Adrenal gland (tissue), 19 donors: ENCODE results near the gene PRX. TPM values are rescaled to one million over a fixed set of nuclear protein-coding genes. Genes with fewer than 3 reads are reported as not detected.

Experiments
- DNase-seq, 7 donors: peaks; one replicate each; pipeline ENCODE4 v3.0.0-alpha.2; 2019 to 2020
- H3K27ac ChIP-seq, 5 donors: fragments of 200-600 bp; sonication (generic) in 4 of 5; 1 replicate in 3 of 5; 2 replicates in 2 of 5; pipeline versions ENCODE4 v1.5.1 to v1.8.0; 2016 to 2020; ENCODE audit warnings: mild to moderate bottlenecking in 1 of 5
- H3K27me3 ChIP-seq: fragments of 200-600 bp; 2 replicates; pipeline ENCODE4 v1.8.0; 2021
- H3K36me3 ChIP-seq, 2 donors: fragments of 200-600 bp; replicated peaks in 1 of 2; 1 replicate in 1 of 2; 2 replicates in 1 of 2; pipeline versions ENCODE4 v1.5.1 to v1.8.0; 2018 to 2022
- H3K4me1 ChIP-seq, 2 donors: fragments of 200-600 bp; replicated peaks in 1 of 2; 1 replicate in 1 of 2; 2 replicates in 1 of 2; pipeline versions ENCODE4 v1.5.1 to v1.8.0; 2018 to 2021
- H3K4me3 ChIP-seq, 4 donors: fragments of 200-600 bp; sonication (generic) in 3 of 4; one replicate each; pipeline ENCODE4 v1.5.1; 2016 to 2018
- H3K9me3 ChIP-seq, 3 donors: fragments of 200-600 bp; sonication (generic) in 1 of 3; replicated peaks in 1 of 3; 1 replicate in 2 of 3; 2 replicates in 1 of 3; pipeline versions ENCODE4 v1.5.1 to v1.8.0; 2016 to 2021
- POLR2A ChIP-seq, 2 donors: fragments of 450-650 bp; IDR thresholded peaks; one replicate each; pipeline ENCODE4 v1.6.1; 2017; ENCODE audit warnings: antibody characterized with exemption in 2 of 2, mild to moderate bottlenecking in 2 of 2, moderate library complexity in 1 of 2
- WGBS, 4 donors: extraction: QIAGEN DNeasy Blood & Tissue Kit in 2 of 4; methylation state at CpG; one replicate each; pipeline versions ENCODE4 v1.1.5 to v1.1.7; 2013 to 2017; 5-methylcytosine and 5-hydroxymethylcytosine counted together
- intact Hi-C, 2 donors: fragments of 100-400 bp; cut with DNase I; formaldehyde crosslinking; loops; one replicate each; pipeline versions ENCODE4 v1.14.1 to v1.15.0; 2022 to 2023
- long read RNA-seq, 10 donors: library from polyadenylated mRNA in 3 of 10; unstranded in 2 of 10; stranded (forward) in 1 of 10; transcript quantifications; one replicate each; pipeline ENCODE4 v2.0.0 and lab custom pipeline, GENCODE V29; 2021 to 2026
- polyA plus RNA-seq, 3 donors: library from polyadenylated mRNA; stranded (reverse); fragments of 200-250 nt in 2 of 3; fragments of 350-450 nt in 1 of 3; fragmentation: Illumina TruSeq in 1 of 3; extraction: RNeasy Lipid Tissue Mini Kit (QIAGEN cat#74804) in 1 of 3; gene quantifications; one replicate each; pipeline ENCODE4 v1.2.3, GENCODE V29; 2013 to 2014
- total RNA-seq, 9 donors: library from RNA; depleted of rRNA in 4 of 9; stranded (reverse); fragments of >200 nt in 4 of 9; fragments of 120-200 nt in 1 of 9; fragmentation: NEBNext Ultra II Directional in 1 of 9; extraction: Animal tissue kit (Norgen Biotek cat#: 25700) in 1 of 9; gene quantifications; one replicate each; pipeline versions ENCODE4 v1.1.0 to v1.2.4, GENCODE V29; 2013 to 2023
- TF ChIP-seq, protein P1 (sequence below), 6 experiments: fragments of 450-650 bp in 4 of 6; fragments of 200-600 bp in 2 of 6; sonication (generic) in 1 of 6; IDR thresholded peaks; 1 replicate in 5 of 6; 2 replicates in 1 of 6; pipeline versions ENCODE4 v1.5.1 to v1.8.0; 2016 to 2021; ENCODE audit warnings: antibody characterized with exemption in 6 of 6, mild to moderate bottlenecking in 2 of 6, moderate library complexity in 1 of 6
- donor health status: healthy with polysubstance abuse.
- donor health status: Bipolar disorder and iron deficiency.
- donor health status: DM: yes; HTN: yes; CAD: no.
- donor health status: DM: no; HTN: no; CAD: no.
- donor health status: DM: no; HTN: no; CAD: no.
- donor health status: DM: yes; HTN: yes; CAD: no.

Gene PRX, protein sequence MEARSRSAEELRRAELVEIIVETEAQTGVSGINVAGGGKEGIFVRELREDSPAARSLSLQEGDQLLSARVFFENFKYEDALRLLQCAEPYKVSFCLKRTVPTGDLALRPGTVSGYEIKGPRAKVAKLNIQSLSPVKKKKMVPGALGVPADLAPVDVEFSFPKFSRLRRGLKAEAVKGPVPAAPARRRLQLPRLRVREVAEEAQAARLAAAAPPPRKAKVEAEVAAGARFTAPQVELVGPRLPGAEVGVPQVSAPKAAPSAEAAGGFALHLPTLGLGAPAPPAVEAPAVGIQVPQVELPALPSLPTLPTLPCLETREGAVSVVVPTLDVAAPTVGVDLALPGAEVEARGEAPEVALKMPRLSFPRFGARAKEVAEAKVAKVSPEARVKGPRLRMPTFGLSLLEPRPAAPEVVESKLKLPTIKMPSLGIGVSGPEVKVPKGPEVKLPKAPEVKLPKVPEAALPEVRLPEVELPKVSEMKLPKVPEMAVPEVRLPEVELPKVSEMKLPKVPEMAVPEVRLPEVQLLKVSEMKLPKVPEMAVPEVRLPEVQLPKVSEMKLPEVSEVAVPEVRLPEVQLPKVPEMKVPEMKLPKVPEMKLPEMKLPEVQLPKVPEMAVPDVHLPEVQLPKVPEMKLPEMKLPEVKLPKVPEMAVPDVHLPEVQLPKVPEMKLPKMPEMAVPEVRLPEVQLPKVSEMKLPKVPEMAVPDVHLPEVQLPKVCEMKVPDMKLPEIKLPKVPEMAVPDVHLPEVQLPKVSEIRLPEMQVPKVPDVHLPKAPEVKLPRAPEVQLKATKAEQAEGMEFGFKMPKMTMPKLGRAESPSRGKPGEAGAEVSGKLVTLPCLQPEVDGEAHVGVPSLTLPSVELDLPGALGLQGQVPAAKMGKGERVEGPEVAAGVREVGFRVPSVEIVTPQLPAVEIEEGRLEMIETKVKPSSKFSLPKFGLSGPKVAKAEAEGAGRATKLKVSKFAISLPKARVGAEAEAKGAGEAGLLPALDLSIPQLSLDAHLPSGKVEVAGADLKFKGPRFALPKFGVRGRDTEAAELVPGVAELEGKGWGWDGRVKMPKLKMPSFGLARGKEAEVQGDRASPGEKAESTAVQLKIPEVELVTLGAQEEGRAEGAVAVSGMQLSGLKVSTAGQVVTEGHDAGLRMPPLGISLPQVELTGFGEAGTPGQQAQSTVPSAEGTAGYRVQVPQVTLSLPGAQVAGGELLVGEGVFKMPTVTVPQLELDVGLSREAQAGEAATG (N-terminal part only)
- 10 to 100 TPM in 5 of 9 donors, 1 to 10 TPM in 4; 5.4 to 12.8 (median 10.4) TPM for total RNA-seq
- 1 to 10 TPM; 3.2 to 6.6 (median 3.9) TPM for polyA plus RNA-seq
- long read RNA-seq, donor 1: 0 reads
- long read RNA-seq, donor 2: 0 reads
- long read RNA-seq, donor 3: 0 reads
- long read RNA-seq, donor 4, partial matches to known transcripts: 0 of 3 reads
- long read RNA-seq, donor 4, other reads (novel, unspliced or antisense): 3 of 3 reads
- long read RNA-seq, donor 5, full-length matches to known transcripts: 2 of 24 reads
- long read RNA-seq, donor 5, partial matches to known transcripts: 22 of 24 reads
- long read RNA-seq, donor 5, other reads (novel, unspliced or antisense): 0 of 24 reads
- long read RNA-seq, donor 6, partial matches to known transcripts: 0 of 1 reads
- long read RNA-seq, donor 6, other reads (novel, unspliced or antisense): 1 of 1 reads
- long read RNA-seq, donor 7: 0 reads
- long read RNA-seq, donor 8, full-length matches to known transcripts: 1 of 1 reads
- long read RNA-seq, donor 8, partial matches to known transcripts: 0 of 1 reads
- long read RNA-seq, donor 8, other reads (novel, unspliced or antisense): 0 of 1 reads
- long read RNA-seq, donor 9: 0 reads
- long read RNA-seq, donor 10: 0 reads

DNA sequence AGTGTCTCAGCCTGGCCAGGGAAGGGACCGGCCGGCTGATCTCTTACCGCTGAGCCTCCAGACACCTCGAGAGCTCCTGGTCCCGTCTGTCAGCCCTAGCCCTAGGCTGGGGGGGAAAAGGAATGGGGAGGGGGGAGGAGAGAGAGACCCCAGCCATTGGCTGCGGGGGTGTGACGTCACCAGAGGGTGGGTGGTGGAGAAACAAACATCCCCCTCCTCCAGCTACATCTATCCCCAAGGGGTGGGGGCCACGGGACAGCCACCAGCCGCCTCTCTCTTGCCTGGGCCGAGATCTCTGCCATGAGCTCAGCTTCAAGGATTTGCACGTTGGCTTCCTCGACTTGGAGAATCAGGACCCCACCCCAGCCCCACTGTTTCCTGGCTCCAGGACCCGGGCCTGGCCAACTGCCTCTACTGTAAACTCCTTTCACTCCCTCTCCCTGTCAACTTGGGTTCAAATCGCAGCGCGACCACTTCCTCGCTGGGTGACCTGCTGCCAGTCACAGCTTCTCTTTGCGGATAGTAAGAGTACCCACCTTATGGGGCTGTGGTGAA lies at the start of gene PRX:
Gene PRX, minus strand, starts transcription at position 88 of the 555 bp plus-strand sequence. CDS start 5,446 bp downstream, outside the sequence.
- H3K4me3 ChIP-seq: no peak within 1 kb of the TSS
- DNase-seq: no peak
- no peaks in the 10 kb centered on the region for H3K36me3 ChIP-seq
- WGBS, 4 donors: 47 to 69% (median 51%) methylated on average over 11 to 18 of the region's 18 CpGs
- H3K9me3 ChIP-seq: no peaks in the 10 kb centered on the region
- intact Hi-C loops: no loop called here
- no peak for TF ChIP-seq POLR2A (IDR thresholded peaks at IDR 0.05)
- TF ChIP-seq, protein P1, sequence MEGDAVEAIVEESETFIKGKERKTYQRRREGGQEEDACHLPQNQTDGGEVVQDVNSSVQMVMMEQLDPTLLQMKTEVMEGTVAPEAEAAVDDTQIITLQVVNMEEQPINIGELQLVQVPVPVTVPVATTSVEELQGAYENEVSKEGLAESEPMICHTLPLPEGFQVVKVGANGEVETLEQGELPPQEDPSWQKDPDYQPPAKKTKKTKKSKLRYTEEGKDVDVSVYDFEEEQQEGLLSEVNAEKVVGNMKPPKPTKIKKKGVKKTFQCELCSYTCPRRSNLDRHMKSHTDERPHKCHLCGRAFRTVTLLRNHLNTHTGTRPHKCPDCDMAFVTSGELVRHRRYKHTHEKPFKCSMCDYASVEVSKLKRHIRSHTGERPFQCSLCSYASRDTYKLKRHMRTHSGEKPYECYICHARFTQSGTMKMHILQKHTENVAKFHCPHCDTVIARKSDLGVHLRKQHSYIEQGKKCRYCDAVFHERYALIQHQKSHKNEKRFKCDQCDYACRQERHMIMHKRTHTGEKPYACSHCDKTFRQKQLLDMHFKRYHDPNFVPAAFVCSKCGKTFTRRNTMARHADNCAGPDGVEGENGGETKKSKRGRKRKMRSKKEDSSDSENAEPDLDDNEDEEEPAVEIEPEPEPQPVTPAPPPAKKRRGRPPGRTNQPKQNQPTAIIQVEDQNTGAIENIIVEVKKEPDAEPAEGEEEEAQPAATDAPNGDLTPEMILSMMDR (IDR thresholded peaks at IDR 0.05): no peak
- H3K27me3 ChIP-seq: no peaks in the 10 kb centered on the region
- H3K4me1 ChIP-seq: peaks cover 12 to 33% of the 10 kb centered on the region in 2 donors
- H3K27ac ChIP-seq: peak within 1 kb of the TSS in 1 of 5 donors; percentile 74

DNA sequence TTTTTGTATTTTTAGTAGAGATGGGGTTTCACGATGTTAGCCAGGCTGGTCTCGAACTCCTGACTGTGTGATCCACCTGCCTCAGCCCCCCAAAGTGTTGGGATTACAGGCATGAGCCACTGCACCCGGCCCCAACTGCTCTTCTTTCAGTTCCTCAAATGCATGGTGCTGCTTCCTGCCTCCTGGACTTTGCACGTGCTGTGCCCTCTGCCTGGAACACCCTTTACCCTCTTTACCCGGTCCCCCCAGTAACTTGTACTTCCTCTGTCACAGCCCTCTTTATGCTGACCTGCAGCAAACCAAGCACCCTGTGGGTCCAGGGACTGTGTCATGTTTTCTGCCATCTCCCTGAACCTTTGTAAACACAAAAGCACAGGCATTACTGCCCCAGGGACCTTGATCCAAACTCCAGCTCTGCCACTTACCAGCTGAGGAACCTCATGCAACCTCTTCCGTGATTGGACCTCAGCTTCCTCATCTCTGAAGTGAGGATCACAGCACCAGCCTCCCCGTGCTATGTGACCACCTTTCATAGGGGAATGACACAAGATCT lies 48.6 kb upstream of the PRX start:
- H3K36me3 ChIP-seq: no peaks in the 10 kb centered on the region
- intact Hi-C loops: loop anchor here in 1 of 2 donors (10.0 kb wide), 1 partner anchor 133 kb away; no protein-coding TSS in a partner anchor
- no peak for TF ChIP-seq POLR2A (IDR thresholded peaks at IDR 0.05)
- TF ChIP-seq, protein P1 (IDR thresholded peaks at IDR 0.05): no peak
- DNase-seq: peak in 6 of 7 donors; percentile 29 to 63 (median 52)
- peak overlapping the region in 2 of 5 donors; percentile 21 to 54 for H3K27ac ChIP-seq
- no peaks in the 10 kb centered on the region for H3K9me3 ChIP-seq
- no peaks in the 10 kb centered on the region for H3K27me3 ChIP-seq
- 74 to 81% (median 77%) methylated on average over 7 of the region's 7 CpGs for WGBS, 4 donors
- H3K4me1 ChIP-seq: peaks cover 19 to 25% of the 10 kb centered on the region in 2 donors
- no peak overlapping the region for H3K4me3 ChIP-seq

DNA sequence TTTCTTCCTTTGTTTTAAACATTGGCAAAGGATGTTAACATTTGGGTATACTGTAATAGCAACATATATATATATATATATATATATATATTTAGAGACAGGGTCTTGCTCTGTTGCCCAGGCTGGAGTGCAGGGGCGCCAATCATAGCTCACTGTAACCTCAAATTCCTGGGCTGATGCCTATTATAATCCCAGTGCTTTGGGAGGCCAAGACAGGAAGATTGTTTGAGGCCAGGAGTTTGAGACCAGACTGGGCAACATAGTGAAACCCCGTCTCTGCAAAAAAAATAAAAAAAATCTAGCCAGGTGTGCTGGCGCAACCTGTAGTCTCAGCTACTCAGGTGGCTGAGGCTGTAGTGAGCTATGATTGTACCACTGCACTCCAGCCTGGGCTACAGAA lies 47.0 kb upstream of the PRX start:
- H3K4me3 ChIP-seq: no peak overlapping the region
- 90 to 93% (median 92%) methylated on average over 3 of the region's 3 CpGs for WGBS, 4 donors
- no peaks in the 10 kb centered on the region for H3K9me3 ChIP-seq
- H3K4me1 ChIP-seq: peaks cover 10 to 18% of the 10 kb centered on the region in 2 donors
- TF ChIP-seq POLR2A (IDR thresholded peaks at IDR 0.05): no peak
- TF ChIP-seq, protein P1 (IDR thresholded peaks at IDR 0.05): no peak
- peaks cover 0 to 6% of the 10 kb centered on the region in 2 donors for H3K36me3 ChIP-seq
- intact Hi-C loops: loop anchor here in 1 of 2 donors (10.0 kb wide), 1 partner anchor 135 kb away; no protein-coding TSS in a partner anchor
- no peak overlapping the region for H3K27ac ChIP-seq
- no peak for DNase-seq
- no peaks in the 10 kb centered on the region for H3K27me3 ChIP-seq
